ENCODE results near the gene ITPRIP.

ITPRIP gene

GRCh38 chr10:104304927-104305326 is 33.3 kb downstream of the ITPRIP start:
- peaks cover 25% of the 10 kb centered on the region for H3K4me1 Mint-ChIP-seq
- H3K27me3 Mint-ChIP-seq (ENCODE audit: low read depth) = peaks cover 8% of the 10 kb centered on the region
- no peak overlapping the region for H3K4me3 Mint-ChIP-seq
- TF ChIP-seq CTCF (IDR thresholded peaks at IDR 0.05; ENCODE audit: unreplicated experiment in 3 of 3) = no peak
- H3K36me3 Mint-ChIP-seq (ENCODE audit: low read depth) = no peaks in the 10 kb centered on the region
- H3K9me3 Mint-ChIP-seq = peaks cover 2% of the 10 kb centered on the region
- no peak overlapping the region for H3K27ac Mint-ChIP-seq

DNA sequence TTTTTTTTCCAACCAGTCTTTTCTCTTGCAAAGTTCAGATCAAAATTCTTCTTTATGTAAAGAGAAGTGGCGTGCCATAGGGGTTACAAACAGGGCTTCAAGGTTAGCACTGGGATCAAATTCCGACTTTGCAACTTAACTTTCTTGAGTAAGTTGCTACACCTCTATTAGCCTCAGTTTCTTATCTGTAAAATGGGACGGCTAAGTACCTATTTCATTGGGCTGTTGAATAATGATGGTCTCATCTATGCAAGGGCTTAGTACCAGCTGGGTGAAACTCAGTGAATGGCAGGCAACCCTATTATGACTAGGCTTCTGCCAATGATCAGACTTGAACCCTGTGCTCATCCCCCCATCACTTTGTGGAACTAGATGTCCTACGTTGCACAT is 33.9 kb downstream of the ITPRIP start:
- no peak overlapping the region for H3K27ac Mint-ChIP-seq
- no peaks in the 10 kb centered on the region for H3K36me3 Mint-ChIP-seq (ENCODE audit: low read depth)
- H3K27me3 Mint-ChIP-seq (ENCODE audit: low read depth) = peaks cover 8% of the 10 kb centered on the region
- TF ChIP-seq CTCF (IDR thresholded peaks at IDR 0.05; ENCODE audit: unreplicated experiment in 3 of 3) = no peak
- H3K4me1 Mint-ChIP-seq = peaks cover 29% of the 10 kb centered on the region
- H3K9me3 Mint-ChIP-seq = peaks cover 2% of the 10 kb centered on the region
- no peak overlapping the region for H3K4me3 Mint-ChIP-seq

GRCh38 chr10:104303594-104304355 is 34.5 kb downstream of the ITPRIP start:
- Mint-ChIP-seq H3K27ac (no peak overlapping the region), H3K27me3 (ENCODE audit: low read depth) (peaks cover 8% of the 10 kb centered on the region), H3K36me3 (ENCODE audit: low read depth) (no peaks in the 10 kb centered on the region), H3K4me3 (no peak overlapping the region), H3K4me1 (peaks cover 34% of the 10 kb centered on the region), H3K9me3 (peaks cover 2% of the 10 kb centered on the region)
- no peak for TF ChIP-seq CTCF (IDR thresholded peaks at IDR 0.05; ENCODE audit: unreplicated experiment in 3 of 3)

GRCh38 chr10:104301907-104302690 is 36.2 kb downstream of the ITPRIP start:
- peaks cover 2% of the 10 kb centered on the region for H3K9me3 Mint-ChIP-seq
- H3K27me3 Mint-ChIP-seq (ENCODE audit: low read depth) = peaks cover 8% of the 10 kb centered on the region
- no peak overlapping the region for H3K4me3 Mint-ChIP-seq
- no peak overlapping the region for H3K27ac Mint-ChIP-seq
- no peak for TF ChIP-seq CTCF (IDR thresholded peaks at IDR 0.05; ENCODE audit: unreplicated experiment in 3 of 3)
- H3K4me1 Mint-ChIP-seq = peaks cover 35% of the 10 kb centered on the region
- no peaks in the 10 kb centered on the region for H3K36me3 Mint-ChIP-seq (ENCODE audit: low read depth)

DNA sequence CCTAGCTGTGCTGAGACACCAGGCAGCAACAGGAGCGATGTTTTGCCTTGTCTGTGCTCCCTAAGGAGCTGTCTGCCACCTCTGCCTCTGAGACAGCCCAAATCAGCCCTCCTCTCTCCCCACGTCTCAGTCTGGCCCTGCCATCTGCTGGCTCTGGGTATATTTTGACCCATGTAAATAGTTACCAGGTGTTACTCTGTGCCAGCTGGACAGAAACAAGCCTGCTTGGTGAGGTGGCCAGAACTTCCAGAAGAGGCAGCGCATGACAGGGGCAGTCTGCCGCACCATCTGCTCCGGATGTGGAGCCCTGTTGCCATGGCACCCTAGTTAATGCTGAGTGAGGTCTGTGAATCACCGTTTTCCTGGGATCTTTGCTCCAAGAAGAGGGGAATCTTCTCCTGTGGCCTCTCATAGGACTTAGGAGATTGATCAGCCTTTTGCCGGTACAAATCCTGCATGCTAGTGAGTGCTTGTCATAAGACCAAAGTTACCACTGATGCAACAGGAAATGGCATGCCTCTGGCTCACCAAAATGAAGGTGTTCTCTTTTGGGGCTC is 37.5 kb downstream of the ITPRIP start:
- TF ChIP-seq CTCF (IDR thresholded peaks at IDR 0.05; ENCODE audit: unreplicated experiment in 3 of 3) = no peak
- no peaks in the 10 kb centered on the region for H3K36me3 Mint-ChIP-seq (ENCODE audit: low read depth)
- H3K4me3 Mint-ChIP-seq = no peak overlapping the region
- peaks cover 2% of the 10 kb centered on the region for H3K9me3 Mint-ChIP-seq
- peak overlapping the region in 2 of 3 experiments; percentile 15 to 73 for H3K27ac Mint-ChIP-seq
- H3K27me3 Mint-ChIP-seq (ENCODE audit: low read depth) = peaks cover 8% of the 10 kb centered on the region
- H3K4me1 Mint-ChIP-seq = peaks cover 33% of the 10 kb centered on the region

All from nephron (organoid).